GM19468 (cell line): ENCODE data around the gene TMC1.
A peak's percentile ranks its signal among the peaks of the same experiment; 100 is the strongest.

Experiments used
- ATAC-seq: cut with Tn5 transposase; IDR thresholded peaks from one replicate; pipeline ENCODE4 v1.9.1; 2021; ENCODE audit warnings: mild to moderate bottlenecking, moderate library complexity, moderate number of reproducible peaks; ENCODE audit not compliant: unreplicated experiment; ENCODE audit errors: extremely low read depth

Gene TMC1

DNA sequence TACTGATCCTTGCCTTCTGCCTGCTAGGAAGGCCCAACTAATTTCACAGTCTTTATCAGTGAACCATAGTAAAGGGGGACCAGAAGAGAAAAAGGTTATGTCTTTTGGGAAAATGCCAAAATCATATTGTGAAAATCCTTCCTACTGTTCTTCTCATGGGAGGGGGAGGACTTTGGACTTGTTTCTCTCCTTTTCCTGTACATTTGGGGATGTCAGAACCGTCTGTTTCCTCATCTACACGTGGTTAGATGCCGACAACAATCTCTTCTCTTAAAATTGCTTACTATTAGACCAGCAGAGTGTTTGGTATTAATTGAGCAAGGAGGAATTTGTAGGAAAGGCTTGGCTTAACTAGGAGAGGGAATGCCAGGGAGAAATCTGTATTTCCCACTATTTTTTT is 77.2 kb downstream of the TMC1 start:
- ATAC-seq: no peak

DNA sequence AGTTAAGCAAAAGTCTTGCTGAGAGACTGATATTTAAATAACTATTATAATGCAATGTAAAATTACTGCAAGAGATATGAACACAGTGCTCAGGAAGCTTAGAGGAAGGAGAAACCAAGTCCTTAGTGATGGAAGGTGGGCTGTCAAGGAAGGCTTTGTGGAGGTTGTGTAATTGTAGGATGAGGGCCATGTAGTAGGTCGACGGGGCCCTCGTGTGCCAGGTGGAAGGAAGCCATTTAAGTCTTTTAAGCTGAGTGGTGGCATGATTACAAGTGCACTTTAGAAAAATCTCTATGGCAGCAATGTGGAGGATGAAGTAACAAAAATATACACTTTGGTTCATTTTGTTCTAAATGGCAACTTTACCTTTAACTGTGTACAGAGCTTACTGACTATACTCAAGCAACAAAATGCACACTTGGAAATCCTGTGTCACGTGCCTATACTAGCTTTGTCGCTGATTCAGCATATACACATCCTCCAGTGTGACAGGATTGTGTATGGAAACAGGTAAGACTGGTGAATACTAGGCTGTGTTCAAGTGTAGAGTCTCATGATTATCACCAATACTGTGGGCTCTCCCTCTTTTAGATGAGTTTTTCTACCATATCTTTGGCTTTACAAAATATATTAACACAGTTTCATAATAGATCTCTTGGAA is 78.6 kb downstream of the TMC1 start:
- ATAC-seq: no peak

DNA sequence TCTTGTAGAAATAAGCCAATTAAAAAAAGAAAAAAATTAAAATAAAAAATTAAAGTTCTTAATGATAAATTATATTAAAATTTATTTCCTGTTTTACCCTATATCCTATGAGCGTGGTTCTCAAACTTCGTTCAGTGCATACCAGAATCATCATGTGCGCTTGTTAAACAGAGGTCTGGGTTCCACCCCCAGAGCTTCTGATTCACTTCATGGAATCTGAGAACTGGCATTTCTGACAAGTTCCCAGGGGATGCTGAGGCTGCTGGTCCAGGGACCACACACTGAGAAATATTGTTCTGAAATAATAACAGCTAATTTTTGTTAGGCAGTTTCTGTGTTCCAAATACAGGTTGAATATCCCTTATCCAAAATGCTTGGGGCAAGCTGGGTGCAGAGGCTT is 79.3 kb downstream of the TMC1 start:
- ATAC-seq: no peak

DNA sequence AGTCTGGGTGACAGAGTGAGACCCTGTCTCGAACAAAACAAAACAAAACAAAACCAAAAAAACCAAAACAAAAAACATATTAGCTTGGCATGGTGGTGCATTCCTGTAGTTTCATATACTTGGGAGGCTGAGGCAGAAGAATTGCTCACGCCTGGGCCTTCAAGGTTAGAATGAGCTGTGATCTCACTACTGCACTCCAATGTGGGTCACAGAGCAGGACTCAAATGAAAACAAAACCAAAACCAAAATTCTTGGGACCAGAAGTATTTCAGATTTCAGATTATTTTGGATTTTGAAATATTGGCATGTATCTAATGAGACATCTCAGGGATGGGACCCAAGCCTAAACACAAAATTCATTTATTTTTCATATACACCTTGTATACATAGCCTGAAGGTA is 80.2 kb downstream of the TMC1 start:
- ATAC-seq: no peak

DNA sequence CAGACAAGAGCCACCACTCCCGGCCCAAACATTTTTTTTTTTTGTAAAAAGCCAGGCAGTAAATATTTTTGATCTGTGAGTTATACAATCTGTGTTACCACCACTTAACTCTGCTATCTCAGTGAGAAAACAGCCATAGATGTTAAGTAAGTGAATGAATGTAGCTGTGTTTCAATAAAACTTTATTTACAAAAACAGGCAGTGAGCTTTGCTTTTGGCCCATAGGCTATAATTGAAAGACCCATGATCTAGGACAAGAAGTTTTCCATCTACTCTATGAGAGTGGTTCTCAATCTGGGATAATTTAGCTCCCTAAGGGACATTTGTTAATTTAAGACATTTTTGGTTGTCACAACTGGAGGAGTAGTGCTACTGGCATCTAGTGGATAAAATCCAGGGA is 91.0 kb downstream of the TMC1 start:
- ATAC-seq: no peak

DNA sequence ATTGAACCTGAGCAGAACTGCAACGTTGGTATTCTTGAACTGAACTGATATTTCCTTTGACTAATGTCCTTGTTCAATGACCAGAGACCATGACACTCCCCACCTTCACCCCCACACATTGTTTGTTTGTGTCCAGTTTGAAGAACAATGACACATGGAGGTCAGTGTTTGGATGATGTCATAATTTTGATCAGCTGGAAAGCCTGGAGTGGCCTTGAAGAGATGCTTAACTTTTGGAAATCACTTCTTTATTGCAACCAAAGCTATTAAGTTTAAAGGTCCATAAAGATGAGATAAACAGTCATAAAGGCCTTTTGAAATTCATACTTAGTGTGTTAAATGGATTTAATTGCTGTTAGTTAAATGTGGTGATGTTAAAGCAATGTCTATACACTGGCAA is 92.7 kb downstream of the TMC1 start:
- no peak for ATAC-seq

DNA sequence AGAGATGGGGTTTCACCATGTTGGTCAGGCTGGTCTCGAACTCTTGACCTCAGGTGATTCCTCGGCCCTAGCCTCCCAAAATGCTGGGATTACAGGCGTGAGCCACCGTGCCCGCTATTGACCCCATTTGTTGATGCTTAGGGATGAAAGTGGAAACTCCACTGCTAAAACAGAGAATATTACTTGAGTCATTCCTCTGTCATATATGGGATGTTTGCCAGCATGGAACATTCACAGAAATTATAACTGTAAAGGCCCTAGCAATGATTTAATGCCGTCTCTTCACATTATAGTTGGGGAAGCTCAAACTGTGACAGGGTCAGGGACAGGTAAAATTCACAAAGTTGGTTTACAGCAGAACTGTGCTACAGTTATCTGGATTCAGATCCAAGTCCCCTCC is 94.5 kb downstream of the TMC1 start:
- ATAC-seq: no peak

DNA sequence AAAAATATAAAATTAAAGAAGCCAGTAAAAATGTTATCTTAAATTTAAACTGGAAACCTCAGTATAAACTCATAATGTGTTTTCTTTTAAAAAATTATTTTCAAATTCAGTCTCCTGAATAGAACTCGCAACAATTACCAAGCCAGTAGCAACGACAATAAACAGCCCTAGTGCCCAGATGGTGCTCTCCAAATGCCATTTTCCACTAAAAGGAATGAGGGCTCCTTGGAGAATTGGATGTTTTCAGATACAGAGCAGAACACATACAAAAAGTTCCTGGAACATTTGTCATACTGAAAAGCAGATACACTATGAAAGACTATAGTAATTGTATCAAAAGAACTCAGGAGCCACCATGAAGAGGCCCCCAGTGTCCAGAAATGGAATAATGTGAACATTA is 97.4 kb downstream of the TMC1 start:
- ATAC-seq: no peak

DNA sequence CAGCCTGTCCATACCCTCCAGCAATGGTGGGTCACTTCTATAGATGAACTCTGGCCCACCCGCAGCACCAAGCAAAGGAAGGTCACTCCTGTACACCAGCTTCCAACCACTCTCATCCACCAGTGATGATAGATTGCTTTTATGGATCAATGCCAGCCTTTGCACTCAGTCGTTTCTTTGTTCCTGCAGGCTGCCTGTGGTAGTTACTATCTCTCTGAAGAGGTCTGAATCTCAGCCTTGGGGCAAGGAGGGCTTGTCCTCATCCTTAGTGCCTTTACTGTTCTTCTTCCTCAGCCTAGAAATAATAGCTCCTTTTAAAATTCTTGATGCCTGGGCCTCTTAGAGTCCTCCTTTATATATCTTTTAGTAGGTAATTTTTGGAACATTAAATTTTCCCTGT is 100.8 kb downstream of the TMC1 start:
- ATAC-seq: no peak

DNA sequence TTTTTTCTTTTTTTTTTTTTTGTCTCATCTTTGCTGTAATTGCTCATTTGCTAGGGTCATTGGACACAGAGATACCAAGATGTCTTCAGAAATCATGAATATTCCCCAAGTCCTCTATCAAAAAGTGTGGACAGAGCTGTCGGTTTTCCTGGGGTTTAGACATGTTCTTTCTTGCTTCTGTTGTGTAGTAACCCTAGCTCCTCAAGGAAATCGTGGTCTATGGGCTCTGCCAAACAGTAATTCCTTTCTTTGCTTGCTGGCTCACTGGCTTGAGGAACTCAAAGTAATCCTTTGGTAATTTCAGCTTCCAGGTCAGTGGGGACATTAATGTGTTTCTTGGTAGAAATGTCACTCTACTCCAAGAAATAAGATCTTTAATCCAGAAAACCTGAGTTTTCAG is 101.7 kb downstream of the TMC1 start:
- ATAC-seq: no peak

DNA sequence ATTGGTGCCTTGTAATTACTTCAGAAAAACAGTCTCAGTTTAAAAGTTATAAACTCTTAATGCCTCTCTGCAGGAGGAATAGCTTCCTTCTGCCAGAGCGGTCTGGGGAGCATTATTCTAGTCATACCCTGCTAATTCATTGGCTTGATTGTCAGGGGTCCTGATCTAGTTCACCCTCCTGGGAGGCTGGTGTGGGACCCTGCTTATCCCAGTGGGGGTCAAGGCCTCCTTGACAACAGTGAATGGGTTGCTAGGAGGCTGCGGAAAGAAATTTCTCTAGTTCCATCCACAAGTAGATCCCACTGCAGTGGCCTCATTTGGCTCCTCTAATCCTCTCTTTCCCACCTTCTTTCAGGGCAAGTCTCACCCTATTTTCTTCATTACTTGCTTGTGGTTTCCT is 105.7 kb downstream of the TMC1 start:
- no peak for ATAC-seq

DNA sequence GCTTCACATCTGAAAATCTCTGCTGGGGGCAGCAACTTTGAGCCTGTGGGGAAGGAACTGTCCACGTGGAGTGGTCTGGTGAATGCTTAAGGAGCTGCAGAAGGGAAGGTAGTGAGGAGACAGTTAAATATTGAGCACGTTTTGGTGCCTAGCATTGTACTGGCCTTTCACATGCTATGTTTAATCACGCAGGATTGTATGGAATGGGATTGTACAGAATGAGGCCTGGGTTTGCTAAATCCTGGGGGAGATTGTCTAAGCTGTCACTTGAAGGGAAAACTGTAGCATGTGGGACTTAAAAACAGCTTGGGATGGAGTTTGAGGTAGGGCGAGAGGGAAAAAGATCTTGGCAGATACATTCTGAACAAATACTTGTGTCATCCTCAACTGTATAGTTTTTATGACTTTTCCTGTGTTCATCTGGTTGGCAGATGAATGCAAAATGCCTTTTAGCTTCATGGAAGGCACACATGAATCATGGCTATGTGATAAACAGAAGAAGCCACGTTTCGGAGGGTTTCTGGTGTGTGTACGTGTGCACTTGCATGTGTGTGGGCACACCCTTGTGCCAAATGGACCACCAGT is 106.6 kb downstream of the TMC1 start:
- no peak for ATAC-seq

DNA sequence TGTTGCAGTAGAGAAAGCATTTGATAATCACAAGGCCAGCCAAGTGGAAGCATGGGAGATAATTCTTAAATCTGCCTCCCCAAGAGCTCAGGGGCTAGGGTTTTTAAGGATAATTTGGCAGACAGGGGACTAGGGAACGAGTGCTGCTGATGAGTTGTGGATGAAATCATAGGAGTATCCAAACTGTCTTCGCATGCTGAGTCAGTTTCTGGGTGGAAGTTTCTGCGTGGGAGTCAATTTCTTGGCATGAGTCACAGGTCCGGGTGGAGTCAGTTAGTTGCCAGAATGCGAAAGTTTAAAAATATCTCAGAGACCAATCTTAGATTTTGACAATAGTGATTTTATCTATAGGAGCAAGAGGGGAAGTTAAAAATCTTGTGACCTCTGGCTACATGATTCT is 112.6 kb downstream of the TMC1 start:
- no peak for ATAC-seq

DNA sequence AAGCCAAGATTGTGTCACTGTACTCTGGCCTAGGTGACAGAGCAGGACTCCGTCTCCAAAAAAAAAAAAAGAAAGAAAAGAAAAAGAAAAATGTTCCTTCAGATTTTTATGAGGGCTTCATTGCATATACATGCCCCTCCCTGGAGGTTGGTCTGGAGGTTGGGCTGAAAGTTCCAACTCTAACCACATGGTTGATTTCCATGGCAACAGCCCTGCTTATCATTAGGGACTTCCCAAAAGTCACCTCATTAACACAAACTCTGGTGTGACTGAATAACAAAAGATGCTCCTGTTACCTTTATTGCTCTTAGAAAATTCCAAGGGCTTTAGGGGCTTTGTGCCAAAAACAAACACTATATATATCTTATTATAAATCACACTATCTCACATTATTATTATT is 113.8 kb downstream of the TMC1 start:
- ATAC-seq: peak; percentile 46

DNA sequence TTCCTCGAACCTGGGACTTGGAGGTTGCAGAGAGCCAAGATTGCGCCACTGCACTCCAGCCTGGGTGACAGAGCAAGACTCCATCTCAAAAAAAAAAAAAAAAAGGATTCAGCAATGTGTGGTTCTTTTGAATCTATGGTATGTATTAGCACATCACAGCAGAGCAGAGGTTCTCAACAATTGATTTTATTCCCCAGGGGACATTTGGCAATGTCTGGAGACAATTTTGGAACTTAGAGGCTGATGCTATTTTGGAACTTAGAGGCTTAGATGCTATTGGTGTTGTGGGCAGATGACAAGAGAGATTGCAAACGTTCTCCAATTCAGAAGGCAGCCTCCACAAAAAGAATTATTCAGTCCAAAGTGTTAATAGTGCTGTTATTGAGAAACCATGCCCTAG is 115.2 kb downstream of the TMC1 start:
- ATAC-seq: no peak

DNA sequence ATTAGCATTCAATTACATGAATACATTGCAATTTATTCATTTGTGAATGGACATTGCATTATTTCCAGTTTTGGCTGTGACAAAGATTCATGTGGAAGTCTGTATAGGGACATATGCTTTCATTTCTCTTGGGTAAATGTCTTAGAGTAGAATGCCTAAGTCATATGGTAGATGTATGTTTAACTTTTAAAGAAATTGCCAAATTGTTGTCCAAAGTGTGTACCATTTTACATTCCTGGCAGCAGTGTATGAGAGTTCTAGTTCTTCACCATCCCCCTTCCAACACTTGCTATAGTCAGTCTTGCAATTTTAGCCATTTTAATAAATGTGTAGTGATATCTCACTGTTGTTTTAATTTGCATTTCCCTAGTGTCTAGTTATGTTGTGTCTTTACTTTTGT is 122.2 kb downstream of the TMC1 start:
- ATAC-seq: no peak

DNA sequence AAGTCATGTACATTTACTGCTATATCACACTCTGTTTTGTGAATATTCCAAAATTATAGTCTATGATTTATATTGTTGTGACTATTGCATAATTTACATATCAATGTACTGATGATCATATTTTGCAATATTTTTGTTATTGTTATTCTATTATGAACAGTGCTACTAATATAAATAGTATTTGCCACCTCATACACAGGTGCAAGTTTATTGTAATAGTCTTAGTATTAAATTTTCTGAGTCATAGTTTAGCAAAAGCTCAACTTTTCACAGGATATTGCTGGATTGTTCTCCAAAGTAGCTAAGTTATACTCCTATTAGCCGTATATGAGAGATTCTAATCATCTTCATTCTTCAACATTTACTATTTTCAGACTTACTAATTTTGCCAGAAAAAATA is 124.7 kb downstream of the TMC1 start:
- ATAC-seq: no peak

DNA sequence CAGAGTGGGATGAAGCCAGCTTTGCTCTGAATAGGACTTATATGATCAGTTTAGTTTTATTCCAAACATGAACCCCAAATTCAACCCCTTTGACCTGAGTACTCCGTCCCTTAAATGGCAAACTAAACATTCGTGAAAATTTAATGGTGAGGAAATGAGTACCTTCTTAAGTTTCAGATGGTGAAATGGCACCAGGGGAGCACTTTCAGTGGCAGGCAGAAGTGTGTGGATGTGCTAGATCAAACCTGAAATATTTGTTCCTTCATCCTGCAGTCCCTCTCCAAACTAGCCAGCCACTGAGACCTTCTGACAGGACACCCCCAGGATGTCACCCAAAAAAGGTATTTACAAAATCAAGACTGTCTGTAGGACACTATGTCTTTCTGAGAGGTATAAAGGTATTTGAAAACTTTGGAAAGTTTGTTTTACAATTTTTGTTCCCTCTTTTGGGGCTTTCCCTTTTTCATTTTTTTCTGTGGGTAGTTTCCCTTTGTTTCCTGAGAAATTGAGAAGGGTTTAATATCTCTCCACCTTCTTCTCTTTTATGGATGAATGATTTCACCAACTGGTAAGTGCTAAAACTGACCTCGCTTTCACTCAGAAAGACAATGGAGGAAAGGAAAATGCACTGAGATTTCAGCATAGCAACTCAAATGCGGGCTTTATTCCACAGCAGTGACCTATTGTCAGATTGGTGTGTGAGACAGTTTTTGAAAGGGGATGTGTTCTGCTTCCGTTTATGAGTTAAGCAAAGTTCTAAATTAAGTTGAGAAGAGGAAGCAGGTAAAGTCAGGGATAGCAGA is 127.1 kb downstream of the TMC1 start:
- ATAC-seq: no peak

DNA sequence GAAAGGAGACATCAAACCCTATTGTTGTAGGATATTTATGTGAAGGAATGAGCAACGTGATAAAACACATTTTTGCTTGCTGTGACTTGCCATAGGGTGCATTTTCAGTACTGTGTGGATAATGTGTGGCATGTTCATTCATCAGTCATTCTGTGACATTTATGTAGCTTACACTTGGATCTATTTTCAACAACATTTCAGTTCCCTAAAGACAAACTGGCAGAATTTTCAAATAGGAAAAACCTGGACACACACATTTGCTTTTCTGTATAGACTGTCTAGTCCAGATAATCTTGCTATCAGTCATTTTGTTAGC is 127.7 kb downstream of the TMC1 start:
- ATAC-seq: no peak

DNA sequence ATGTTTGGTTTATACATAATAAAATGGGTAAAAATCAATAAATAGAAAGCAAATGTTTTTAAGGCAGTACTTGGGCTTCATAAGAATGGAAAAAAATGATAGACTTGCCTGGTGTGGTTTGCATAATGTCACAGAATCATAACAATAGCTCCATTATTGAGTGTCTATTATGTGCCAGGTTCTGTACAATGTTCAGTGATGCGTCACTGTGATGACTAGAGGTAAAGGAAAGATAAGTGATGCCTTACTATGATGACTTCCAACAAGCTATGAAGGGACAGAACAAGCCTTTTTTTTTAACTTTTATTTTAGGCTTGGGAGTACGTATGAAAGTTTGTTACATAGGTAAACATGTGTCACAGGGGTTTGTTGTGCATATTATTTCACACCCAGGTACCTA is 128.8 kb downstream of the TMC1 start:
- no peak for ATAC-seq

DNA sequence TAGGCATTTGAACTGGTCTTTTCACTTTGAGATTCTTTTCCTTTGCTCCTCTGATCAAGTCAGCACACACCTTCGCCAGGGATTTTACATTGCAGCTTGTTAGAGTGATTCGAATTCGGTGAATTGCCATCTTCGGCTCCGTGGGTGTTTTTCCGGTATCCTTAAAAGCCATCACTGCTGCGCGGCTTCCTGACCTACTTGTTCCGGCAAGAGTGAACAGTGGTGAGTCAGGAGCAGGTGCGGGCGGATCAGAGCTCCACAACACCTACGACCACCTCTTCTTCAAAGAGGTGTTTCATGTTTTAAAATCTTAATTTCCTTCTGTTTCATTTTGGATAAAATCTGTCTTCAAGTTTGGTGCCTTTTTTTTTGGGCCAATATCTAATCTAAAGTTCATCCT is 134.6 kb downstream of the TMC1 start:
- no peak for ATAC-seq

DNA sequence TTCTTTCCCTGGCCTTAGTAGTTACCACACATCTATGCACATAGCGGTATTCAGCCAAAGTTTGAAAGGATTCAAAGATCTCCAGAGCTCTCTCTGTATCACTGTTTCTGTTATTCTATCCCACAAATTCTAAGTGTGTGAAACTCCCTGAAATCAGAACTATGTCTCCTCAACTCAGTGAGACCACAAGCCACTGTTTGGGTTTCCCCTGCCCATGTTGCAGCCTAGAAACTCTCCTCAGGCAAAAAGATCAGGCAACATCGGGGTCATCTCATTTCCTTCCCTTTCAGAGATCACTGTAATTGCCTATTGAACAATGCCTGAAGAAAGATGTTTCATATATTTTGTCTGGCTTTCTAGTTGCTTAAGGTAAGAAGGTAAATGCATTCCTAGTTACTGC is 135.6 kb downstream of the TMC1 start:
- ATAC-seq: no peak
